Breast epithelium (tissue), 3 donors: ENCODE results near the gene COL23A1.

Source experiments
- POLR2A ChIP-seq: fragments of 450-650 bp; IDR thresholded peaks from one replicate; pipeline ENCODE4 v1.6.1; 2016; ENCODE audit warnings: antibody characterized with exemption, mild to moderate bottlenecking, moderate library complexity
- POLR2AphosphoS5 ChIP-seq, 3 donors: sonication (generic); formaldehyde crosslinking; IDR thresholded peaks; one replicate each; pipeline ENCODE4 v1.6.1; 2017; ENCODE audit warnings: antibody characterized with exemption in 3 of 3
- TF ChIP-seq, protein P1 (sequence below), 3 donors: fragments of 450-650 bp; IDR thresholded peaks; one replicate each; pipeline ENCODE4 v1.5.1; 2016 to 2017; ENCODE audit warnings: antibody characterized with exemption in 3 of 3, mild to moderate bottlenecking in 3 of 3, moderate library complexity in 3 of 3

DNA sequence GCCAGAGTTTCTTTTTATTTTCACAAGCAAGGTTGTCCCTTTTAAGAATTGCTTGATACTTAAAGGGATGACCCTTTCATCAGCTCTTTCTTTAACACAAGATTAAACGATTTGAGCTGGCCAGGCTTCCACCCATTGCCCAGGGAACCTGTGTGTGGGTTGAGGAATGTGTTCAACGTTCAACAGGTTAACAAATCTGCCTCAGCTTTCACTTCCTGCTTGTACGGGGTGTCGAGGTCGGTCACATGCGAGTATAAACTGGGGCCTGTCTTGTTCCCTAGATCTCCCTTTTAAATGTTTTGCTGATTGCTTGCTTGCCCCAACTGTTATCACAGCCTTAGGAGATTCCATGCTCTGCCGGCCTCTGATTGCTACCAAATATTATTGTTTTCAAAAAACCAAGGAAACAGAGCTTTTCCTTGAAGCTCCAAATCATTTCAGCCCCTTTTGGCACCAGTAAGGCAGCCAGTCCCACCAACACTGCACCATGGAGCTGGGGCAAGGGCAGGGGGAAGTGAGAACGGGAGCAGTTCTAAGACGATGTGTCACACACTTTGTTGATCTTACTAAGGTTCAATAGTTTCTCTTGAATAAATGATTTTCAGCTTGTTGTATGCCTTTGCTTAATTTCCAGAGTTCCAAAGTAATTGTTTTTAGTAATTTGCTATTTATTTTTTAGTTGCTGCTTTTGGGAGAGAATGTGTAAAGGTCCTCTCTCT, 47.3 kb upstream of the COL23A1 start:
- TF ChIP-seq, protein P1, sequence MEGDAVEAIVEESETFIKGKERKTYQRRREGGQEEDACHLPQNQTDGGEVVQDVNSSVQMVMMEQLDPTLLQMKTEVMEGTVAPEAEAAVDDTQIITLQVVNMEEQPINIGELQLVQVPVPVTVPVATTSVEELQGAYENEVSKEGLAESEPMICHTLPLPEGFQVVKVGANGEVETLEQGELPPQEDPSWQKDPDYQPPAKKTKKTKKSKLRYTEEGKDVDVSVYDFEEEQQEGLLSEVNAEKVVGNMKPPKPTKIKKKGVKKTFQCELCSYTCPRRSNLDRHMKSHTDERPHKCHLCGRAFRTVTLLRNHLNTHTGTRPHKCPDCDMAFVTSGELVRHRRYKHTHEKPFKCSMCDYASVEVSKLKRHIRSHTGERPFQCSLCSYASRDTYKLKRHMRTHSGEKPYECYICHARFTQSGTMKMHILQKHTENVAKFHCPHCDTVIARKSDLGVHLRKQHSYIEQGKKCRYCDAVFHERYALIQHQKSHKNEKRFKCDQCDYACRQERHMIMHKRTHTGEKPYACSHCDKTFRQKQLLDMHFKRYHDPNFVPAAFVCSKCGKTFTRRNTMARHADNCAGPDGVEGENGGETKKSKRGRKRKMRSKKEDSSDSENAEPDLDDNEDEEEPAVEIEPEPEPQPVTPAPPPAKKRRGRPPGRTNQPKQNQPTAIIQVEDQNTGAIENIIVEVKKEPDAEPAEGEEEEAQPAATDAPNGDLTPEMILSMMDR (IDR thresholded peaks at IDR 0.05) = no peak
- no peak for TF ChIP-seq POLR2AphosphoS5 (IDR thresholded peaks at IDR 0.05)
- no peak for TF ChIP-seq POLR2A
